ENCODE data around the gene NECAB2. TPM values are rescaled to one million over a fixed set of nuclear protein-coding genes. Genes with fewer than 3 reads are reported as not detected.

NECAB2 gene
- total RNA-seq: 0.40 to 0.72 TPM (median 0.58 TPM) in 3 replicates
- long read RNA-seq, partial matches to known transcripts: 0 of 1 reads
- long read RNA-seq, other reads (novel, unspliced or antisense): 1 of 1 reads

- peaks cover 3% of the 10 kb centered on the region for H3K4me1 Mint-ChIP-seq (ENCODE audit: low read depth)
- peak within 1 kb of the TSS; percentile 60 for H3K4me3 Mint-ChIP-seq (ENCODE audit: unreplicated experiment)
- H3K36me3 Mint-ChIP-seq (ENCODE audit: low read depth): no peaks in the 10 kb centered on the region
- H3K27me3 Mint-ChIP-seq (ENCODE audit: low read depth): peaks cover 2% of the 10 kb centered on the region
- no peaks in the 10 kb centered on the region for H3K9me3 Mint-ChIP-seq (ENCODE audit: low read depth)
- no peak within 1 kb of the TSS for H3K27ac Mint-ChIP-seq (ENCODE audit: unreplicated experiment)
- TF ChIP-seq CTCF (IDR thresholded peaks at IDR 0.05): peak; percentile 88
- DNase-seq (ENCODE audit: low spot score): no peak
Measured at GRCh38 chr16:83967838-83968305, at the start of gene NECAB2. TSS of gene NECAB2 (plus strand) at chr16:83968244. CDS start at chr16:83968649, 405 bp downstream.

GRCh38 chr16:83920894-83921491 lies 47.1 kb upstream of the NECAB2 start:
- DNase-seq (ENCODE audit: low spot score): no peak
- H3K27ac Mint-ChIP-seq (ENCODE audit: unreplicated experiment): no peak overlapping the region
- peaks cover 43% of the 10 kb centered on the region for H3K36me3 Mint-ChIP-seq (ENCODE audit: low read depth)
- H3K4me3 Mint-ChIP-seq (ENCODE audit: unreplicated experiment): no peak overlapping the region
- H3K27me3 Mint-ChIP-seq (ENCODE audit: low read depth): no peaks in the 10 kb centered on the region
- H3K4me1 Mint-ChIP-seq (ENCODE audit: low read depth): no peaks in the 10 kb centered on the region
- no peaks in the 10 kb centered on the region for H3K9me3 Mint-ChIP-seq (ENCODE audit: low read depth)
- no peak for TF ChIP-seq CTCF (IDR thresholded peaks at IDR 0.05)

- H3K36me3 Mint-ChIP-seq (ENCODE audit: low read depth): peaks cover 22% of the 10 kb centered on the region
- H3K9me3 Mint-ChIP-seq (ENCODE audit: low read depth): no peaks in the 10 kb centered on the region
- no peak for DNase-seq (ENCODE audit: low spot score)
- no peak overlapping the region for H3K27ac Mint-ChIP-seq (ENCODE audit: unreplicated experiment)
- peaks cover 10% of the 10 kb centered on the region for H3K4me1 Mint-ChIP-seq (ENCODE audit: low read depth)
- H3K27me3 Mint-ChIP-seq (ENCODE audit: low read depth): no peaks in the 10 kb centered on the region
- no peak overlapping the region for H3K4me3 Mint-ChIP-seq (ENCODE audit: unreplicated experiment)
- no peak for TF ChIP-seq CTCF (IDR thresholded peaks at IDR 0.05)
Measured at GRCh38 chr16:83923581-83924365, 44.3 kb upstream of the NECAB2 start.

- TF ChIP-seq CTCF (IDR thresholded peaks at IDR 0.05): no peak
- no peak overlapping the region for H3K27ac Mint-ChIP-seq (ENCODE audit: unreplicated experiment)
- H3K9me3 Mint-ChIP-seq (ENCODE audit: low read depth): no peaks in the 10 kb centered on the region
- no peak overlapping the region for H3K4me3 Mint-ChIP-seq (ENCODE audit: unreplicated experiment)
- DNase-seq (ENCODE audit: low spot score): no peak
- H3K4me1 Mint-ChIP-seq (ENCODE audit: low read depth): peaks cover 10% of the 10 kb centered on the region
- no peaks in the 10 kb centered on the region for H3K27me3 Mint-ChIP-seq (ENCODE audit: low read depth)
- peaks cover 13% of the 10 kb centered on the region for H3K36me3 Mint-ChIP-seq (ENCODE audit: low read depth)
Measured at GRCh38 chr16:83924686-83925085, 43.4 kb upstream of the NECAB2 start.

- Mint-ChIP-seq H3K9me3 (ENCODE audit: low read depth) (no peaks in the 10 kb centered on the region), H3K36me3 (ENCODE audit: low read depth) (peaks cover 10% of the 10 kb centered on the region), H3K4me1 (ENCODE audit: low read depth) (peaks cover 10% of the 10 kb centered on the region), H3K4me3 (ENCODE audit: unreplicated experiment) (no peak overlapping the region), H3K27ac (ENCODE audit: unreplicated experiment) (no peak overlapping the region), H3K27me3 (ENCODE audit: low read depth) (no peaks in the 10 kb centered on the region)
- TF ChIP-seq CTCF (IDR thresholded peaks at IDR 0.05): no peak
- DNase-seq (ENCODE audit: low spot score): no peak
Measured at GRCh38 chr16:83925095-83925905, 42.7 kb upstream of the NECAB2 start.

All from chondrocyte (in vitro differentiated cells).